ENCODE data around the gene LARP4B. TPM values are rescaled to one million over a fixed set of nuclear protein-coding genes. Genes with fewer than 3 reads are reported as not detected.

LARP4B gene
- polyA plus RNA-seq, 4 donors = 12.4 to 52.6 (median 21.2) TPM

- H3K27ac ChIP-seq (ENCODE audit: low read depth in 1 of 3, low read length in 2 of 3) = no peak overlapping the region
- H3K27me3 ChIP-seq (ENCODE audit: control insufficient read depth in 3 of 3, insufficient read depth in 3 of 3, low read length in 3 of 3) = peaks cover 0 to 35% (median 0%) of the 10 kb centered on the region in 3 donors
- no peak for DNase-seq
- peaks cover 0 to 3% of the 10 kb centered on the region in 2 donors for H3K9me3 ChIP-seq (ENCODE audit: control insufficient read depth in 2 of 2, insufficient read depth in 1 of 2, low read depth in 1 of 2, low read length in 1 of 2)
- WGBS, 3 donors = 38 to 49% (median 44%) methylated on average over 30 to 32 of the region's 32 CpGs
- H3K4me1 ChIP-seq (ENCODE audit: control insufficient read depth in 3 of 3, insufficient read depth in 2 of 3, low read depth in 1 of 3, low read length in 2 of 3) = peaks cover 0 to 24% (median 0%) of the 10 kb centered on the region in 3 donors
- peak overlapping the region in 1 of 3 donors; percentile 37 for H3K4me3 ChIP-seq (ENCODE audit: low read depth in 1 of 3, low read length in 3 of 3)
- no peaks in the 10 kb centered on the region for H3K36me3 ChIP-seq (ENCODE audit: control insufficient read depth in 3 of 3, insufficient read depth in 2 of 3, low read depth in 1 of 3, low read length in 3 of 3)
- no peak for FAIRE-seq
Measured at GRCh38 chr10:785089-785860, 146.2 kb downstream of the LARP4B start.

- Histone ChIP-seq H3K36me3 (ENCODE audit: control insufficient read depth in 3 of 3, insufficient read depth in 2 of 3, low read depth in 1 of 3, low read length in 3 of 3) (no peaks in the 10 kb centered on the region), H3K4me3 (ENCODE audit: low read depth in 1 of 3, low read length in 3 of 3) (peak overlapping the region in 1 of 3 donors; percentile 37), H3K27ac (ENCODE audit: low read depth in 1 of 3, low read length in 2 of 3) (no peak overlapping the region), H3K9me3 (ENCODE audit: control insufficient read depth in 2 of 2, insufficient read depth in 1 of 2, low read depth in 1 of 2, low read length in 1 of 2) (peaks cover 0 to 3% of the 10 kb centered on the region in 2 donors), H3K4me1 (ENCODE audit: control insufficient read depth in 3 of 3, insufficient read depth in 2 of 3, low read depth in 1 of 3, low read length in 2 of 3) (peaks cover 0 to 17% (median 0%) of the 10 kb centered on the region in 3 donors), H3K27me3 (ENCODE audit: control insufficient read depth in 3 of 3, insufficient read depth in 3 of 3, low read length in 3 of 3) (peaks cover 0 to 33% (median 0%) of the 10 kb centered on the region in 3 donors)
- FAIRE-seq (no peak), DNase-seq (peak; percentile 39 to 75)
- WGBS, 3 donors = 1 to 5% (median 2%) methylated on average over 43 to 51 of the region's 51 CpGs
Measured at GRCh38 chr10:784403-785088, 147.0 kb downstream of the LARP4B start.

- peaks cover 0 to 3% of the 10 kb centered on the region in 2 donors for H3K9me3 ChIP-seq (ENCODE audit: control insufficient read depth in 2 of 2, insufficient read depth in 1 of 2, low read depth in 1 of 2, low read length in 1 of 2)
- 81 to 86% (median 83%) methylated on average over 32 of the region's 32 CpGs for WGBS, 3 donors
- DNase-seq (no peak), FAIRE-seq (no peak)
- H3K4me3 ChIP-seq (ENCODE audit: low read depth in 1 of 3, low read length in 3 of 3) = no peak overlapping the region
- H3K4me1 ChIP-seq (ENCODE audit: control insufficient read depth in 3 of 3, insufficient read depth in 2 of 3, low read depth in 1 of 3, low read length in 2 of 3) = peaks cover 0 to 8% (median 0%) of the 10 kb centered on the region in 3 donors
- no peaks in the 10 kb centered on the region for H3K36me3 ChIP-seq (ENCODE audit: control insufficient read depth in 3 of 3, insufficient read depth in 2 of 3, low read depth in 1 of 3, low read length in 3 of 3)
- no peak overlapping the region for H3K27ac ChIP-seq (ENCODE audit: low read depth in 1 of 3, low read length in 2 of 3)
- H3K27me3 ChIP-seq (ENCODE audit: control insufficient read depth in 3 of 3, insufficient read depth in 3 of 3, low read length in 3 of 3) = peaks cover 0 to 33% (median 0%) of the 10 kb centered on the region in 3 donors
Measured at GRCh38 chr10:782751-783648, 148.5 kb downstream of the LARP4B start.

- peaks cover 0 to 8% (median 0%) of the 10 kb centered on the region in 3 donors for H3K4me1 ChIP-seq (ENCODE audit: control insufficient read depth in 3 of 3, insufficient read depth in 2 of 3, low read depth in 1 of 3, low read length in 2 of 3)
- WGBS, 3 donors = 92 to 95% (median 93%) methylated on average over 20 to 21 of the region's 21 CpGs
Measured at GRCh38 chr10:780536-781524, 150.7 kb downstream of the LARP4B start.

GRCh38 chr10:778626-779330, 152.7 kb downstream of the LARP4B start:
- Histone ChIP-seq H3K4me1 (ENCODE audit: control insufficient read depth in 3 of 3, insufficient read depth in 2 of 3, low read depth in 1 of 3, low read length in 2 of 3) (no peaks in the 10 kb centered on the region), H3K9me3 (ENCODE audit: control insufficient read depth in 2 of 2, insufficient read depth in 1 of 2, low read depth in 1 of 2, low read length in 1 of 2) (peaks cover 0 to 3% of the 10 kb centered on the region in 2 donors), H3K4me3 (ENCODE audit: low read depth in 1 of 3, low read length in 3 of 3) (no peak overlapping the region), H3K27me3 (ENCODE audit: control insufficient read depth in 3 of 3, insufficient read depth in 3 of 3, low read length in 3 of 3) (peaks cover 0 to 19% (median 0%) of the 10 kb centered on the region in 3 donors), H3K27ac (ENCODE audit: low read depth in 1 of 3, low read length in 2 of 3) (no peak overlapping the region), H3K36me3 (ENCODE audit: control insufficient read depth in 3 of 3, insufficient read depth in 2 of 3, low read depth in 1 of 3, low read length in 3 of 3) (no peaks in the 10 kb centered on the region)
- 80 to 81% (median 81%) methylated on average over 23 to 27 of the region's 27 CpGs for WGBS, 3 donors
- FAIRE-seq (no peak), DNase-seq (no peak)

More at GRCh38 chr10:780536-781524, 150.7 kb downstream of the LARP4B start:
- Histone ChIP-seq H3K27me3 (ENCODE audit: control insufficient read depth in 3 of 3, insufficient read depth in 3 of 3, low read length in 3 of 3) (peaks cover 0 to 32% (median 0%) of the 10 kb centered on the region in 3 donors), H3K4me3 (ENCODE audit: low read depth in 1 of 3, low read length in 3 of 3) (no peak overlapping the region), H3K9me3 (ENCODE audit: control insufficient read depth in 2 of 2, insufficient read depth in 1 of 2, low read depth in 1 of 2, low read length in 1 of 2) (peaks cover 0 to 3% of the 10 kb centered on the region in 2 donors), H3K27ac (ENCODE audit: low read depth in 1 of 3, low read length in 2 of 3) (no peak overlapping the region), H3K36me3 (ENCODE audit: control insufficient read depth in 3 of 3, insufficient read depth in 2 of 3, low read depth in 1 of 3, low read length in 3 of 3) (no peaks in the 10 kb centered on the region)
- DNase-seq = no peak
- no peak for FAIRE-seq

- H3K4me3 ChIP-seq (ENCODE audit: low read depth in 1 of 3, low read length in 3 of 3) = no peak overlapping the region
- H3K4me1 ChIP-seq (ENCODE audit: control insufficient read depth in 3 of 3, insufficient read depth in 2 of 3, low read depth in 1 of 3, low read length in 2 of 3) = no peaks in the 10 kb centered on the region
- peaks cover 0 to 14% (median 0%) of the 10 kb centered on the region in 3 donors for H3K27me3 ChIP-seq (ENCODE audit: control insufficient read depth in 3 of 3, insufficient read depth in 3 of 3, low read length in 3 of 3)
- H3K27ac ChIP-seq (ENCODE audit: low read depth in 1 of 3, low read length in 2 of 3) = no peak overlapping the region
- no peak for DNase-seq
- 73 to 81% (median 77%) methylated on average over 12 to 16 of the region's 16 CpGs for WGBS, 3 donors
- H3K9me3 ChIP-seq (ENCODE audit: control insufficient read depth in 2 of 2, insufficient read depth in 1 of 2, low read depth in 1 of 2, low read length in 1 of 2) = peaks cover 0 to 3% of the 10 kb centered on the region in 2 donors
- no peaks in the 10 kb centered on the region for H3K36me3 ChIP-seq (ENCODE audit: control insufficient read depth in 3 of 3, insufficient read depth in 2 of 3, low read depth in 1 of 3, low read length in 3 of 3)
- FAIRE-seq = no peak
Measured at GRCh38 chr10:777913-778479, 153.5 kb downstream of the LARP4B start.

- Histone ChIP-seq H3K36me3 (ENCODE audit: control insufficient read depth in 3 of 3, insufficient read depth in 2 of 3, low read depth in 1 of 3, low read length in 3 of 3) (no peaks in the 10 kb centered on the region), H3K4me3 (ENCODE audit: low read depth in 1 of 3, low read length in 3 of 3) (no peak overlapping the region), H3K27me3 (ENCODE audit: control insufficient read depth in 3 of 3, insufficient read depth in 3 of 3, low read length in 3 of 3) (peaks cover 0 to 3% (median 0%) of the 10 kb centered on the region in 3 donors), H3K4me1 (ENCODE audit: control insufficient read depth in 3 of 3, insufficient read depth in 2 of 3, low read depth in 1 of 3, low read length in 2 of 3) (no peaks in the 10 kb centered on the region), H3K9me3 (ENCODE audit: control insufficient read depth in 2 of 2, insufficient read depth in 1 of 2, low read depth in 1 of 2, low read length in 1 of 2) (peaks cover 0 to 3% of the 10 kb centered on the region in 2 donors), H3K27ac (ENCODE audit: low read depth in 1 of 3, low read length in 2 of 3) (no peak overlapping the region)
- FAIRE-seq (no peak), DNase-seq (no peak)
- WGBS, 3 donors = 76 to 85% (median 78%) methylated on average over 17 of the region's 17 CpGs
Measured at GRCh38 chr10:776772-777171, 154.7 kb downstream of the LARP4B start.
